SIG-M5 treated with dmso at 0.1 percent for 504 hours (cell line): ENCODE results near the gene MASP1.
A peak's percentile ranks its signal among the peaks of the same experiment; 100 is the strongest.
"Not testable (repeated sequence)": the region's sequence is repeated elsewhere in the genome, so short reads cannot be mapped to it uniquely, and the experiment has no call there.

Experiments used
- DNase-seq: peaks from one replicate; lab custom pipeline; 2025; ENCODE audit not compliant: unreplicated experiment; lab: John Stamatoyannopoulos, UW

Gene MASP1

DNA sequence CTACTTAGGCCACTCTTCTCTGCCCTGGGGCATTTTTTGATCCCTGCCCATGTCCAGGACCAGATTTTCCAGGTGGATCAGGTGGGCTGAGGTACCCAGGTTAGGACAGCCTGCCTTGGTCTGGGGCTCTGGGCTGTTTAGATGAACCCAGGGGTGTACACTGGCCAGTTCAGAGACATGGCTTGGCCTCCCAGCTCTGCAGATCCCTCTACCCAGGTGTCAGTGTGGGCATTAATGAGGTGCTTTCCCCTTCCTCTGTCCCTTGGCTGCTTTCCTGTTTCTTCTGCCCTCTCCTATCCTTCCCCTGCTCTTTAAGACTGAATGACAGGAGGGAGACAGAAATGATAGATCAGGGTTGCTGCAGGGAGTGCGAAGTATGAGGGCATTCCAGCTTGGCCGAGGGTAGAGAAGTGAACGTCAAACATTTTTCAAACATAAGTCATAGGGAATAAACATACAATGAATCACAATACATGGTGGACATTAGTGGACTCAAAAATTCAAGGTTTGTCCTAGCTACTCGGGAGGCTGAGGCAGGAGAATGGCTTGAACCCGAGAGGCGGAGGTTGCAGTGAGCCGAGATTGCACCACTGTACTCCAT is 63.8 kb downstream of the MASP1 start:
- DNase-seq: no peak

DNA sequence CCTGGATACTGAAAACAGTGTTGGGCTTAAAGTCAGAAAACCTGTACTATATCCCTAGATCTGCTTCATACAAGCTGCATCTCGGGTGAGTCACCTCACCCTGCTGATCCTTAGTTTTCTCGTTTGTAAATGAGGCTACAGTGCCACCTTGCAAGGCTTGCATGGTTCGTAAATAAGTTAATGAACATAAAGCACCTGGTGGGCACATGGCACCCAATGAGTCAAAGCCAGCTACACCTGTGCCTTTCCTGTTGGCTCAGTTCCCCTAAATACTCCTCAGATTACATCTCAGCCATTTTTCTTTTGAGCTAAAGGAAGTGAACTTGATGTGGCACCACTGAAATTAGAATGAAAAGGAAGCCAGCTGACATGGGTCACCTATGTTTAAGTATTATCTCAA is 67.7 kb downstream of the MASP1 start:
- DNase-seq: no peak

DNA sequence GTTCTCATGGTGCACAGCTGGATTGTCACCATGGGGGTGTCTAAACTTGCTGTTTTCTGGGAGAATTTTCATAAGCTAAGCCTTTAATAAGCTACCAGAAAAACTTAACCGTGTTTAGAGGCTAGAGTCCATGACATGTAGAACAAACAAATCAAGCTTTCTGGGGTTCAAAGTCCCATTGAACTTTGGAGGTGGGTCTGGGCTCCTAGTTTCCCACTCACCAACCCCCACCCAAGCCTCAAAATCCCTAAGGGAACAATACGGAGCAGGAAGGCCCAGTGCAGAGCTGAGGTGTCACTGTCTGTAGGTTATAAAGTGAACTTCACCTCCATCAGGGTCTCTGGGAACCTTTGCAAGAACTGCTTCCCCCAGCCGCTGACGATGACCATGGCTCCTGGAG is 68.7 kb downstream of the MASP1 start:
- DNase-seq: no peak

DNA sequence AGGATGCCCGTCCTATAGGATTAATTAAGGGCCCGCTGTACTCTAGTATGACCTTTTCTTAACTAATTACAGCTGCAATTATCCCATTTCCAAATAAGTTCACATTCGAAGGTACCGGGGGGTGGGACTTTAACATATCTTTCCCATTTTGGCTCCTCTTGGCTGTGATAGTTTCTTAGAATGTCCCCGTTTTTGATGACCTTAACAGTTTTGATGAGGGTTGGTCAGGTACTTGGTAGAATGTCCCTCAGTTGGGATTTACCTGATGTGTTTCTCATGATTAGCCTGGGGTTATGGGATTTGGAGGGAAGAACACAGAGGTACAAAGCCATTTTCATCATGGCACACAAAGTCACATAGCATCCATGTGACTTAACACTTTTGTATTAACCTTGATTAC is 76.1 kb downstream of the MASP1 start:
- DNase-seq: no peak

DNA sequence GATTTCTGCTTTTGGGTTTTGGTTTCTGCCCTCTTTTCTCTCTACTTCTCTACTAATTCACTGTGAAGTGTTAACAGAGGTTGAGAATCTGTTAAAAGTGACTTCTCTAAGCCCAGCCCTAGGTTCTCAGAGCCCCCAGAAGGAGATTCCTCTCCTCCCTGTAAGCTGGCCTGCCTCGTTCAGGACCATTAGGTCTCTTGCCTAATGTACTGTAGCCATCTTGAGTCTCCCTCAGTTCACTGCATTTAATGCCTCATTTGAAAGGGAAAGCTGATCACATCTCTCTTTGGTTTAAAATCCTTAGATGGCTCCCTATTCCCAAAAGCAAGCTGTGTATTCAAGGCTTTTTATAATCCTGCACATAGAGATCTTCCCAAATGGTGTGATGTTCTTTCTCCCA is 77.9 kb downstream of the MASP1 start:
- no peak for DNase-seq

DNA sequence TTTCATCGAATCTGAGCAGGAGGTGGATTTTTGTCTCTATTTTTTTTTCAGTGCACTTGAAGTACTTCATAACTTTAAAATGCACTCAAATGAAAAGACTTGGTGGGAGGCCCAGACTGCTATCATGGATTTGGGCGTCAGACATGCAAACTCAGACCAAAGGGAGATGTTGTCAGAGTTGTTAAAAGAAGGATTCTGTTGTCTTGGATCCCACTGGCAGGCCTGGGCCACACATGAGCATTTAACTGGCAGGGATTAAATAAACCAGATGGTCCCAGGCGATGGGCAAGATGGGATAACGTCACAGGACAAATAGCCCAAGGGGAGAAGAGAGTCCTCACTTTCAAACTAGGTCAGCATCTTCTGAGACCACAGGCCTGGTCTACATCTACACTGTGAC is 78.8 kb downstream of the MASP1 start:
- DNase-seq: no peak

DNA sequence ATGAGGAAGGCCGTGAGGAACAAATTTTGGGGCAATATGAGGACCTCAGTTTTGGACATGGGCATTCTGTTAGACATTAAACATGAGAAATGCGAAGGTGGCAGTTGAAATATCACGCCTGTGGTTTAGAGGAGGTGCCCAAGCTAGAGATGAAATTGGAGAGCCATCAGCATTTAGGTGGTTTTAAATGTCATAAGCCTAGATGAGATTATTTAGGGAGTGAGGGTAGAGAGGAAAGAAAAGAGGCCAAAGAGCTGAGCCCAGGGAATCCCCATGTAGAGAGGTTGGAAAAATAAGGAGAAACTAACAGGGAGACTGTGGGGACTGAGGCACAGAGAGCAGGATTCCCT is 79.4 kb downstream of the MASP1 start:
- no peak for DNase-seq

DNA sequence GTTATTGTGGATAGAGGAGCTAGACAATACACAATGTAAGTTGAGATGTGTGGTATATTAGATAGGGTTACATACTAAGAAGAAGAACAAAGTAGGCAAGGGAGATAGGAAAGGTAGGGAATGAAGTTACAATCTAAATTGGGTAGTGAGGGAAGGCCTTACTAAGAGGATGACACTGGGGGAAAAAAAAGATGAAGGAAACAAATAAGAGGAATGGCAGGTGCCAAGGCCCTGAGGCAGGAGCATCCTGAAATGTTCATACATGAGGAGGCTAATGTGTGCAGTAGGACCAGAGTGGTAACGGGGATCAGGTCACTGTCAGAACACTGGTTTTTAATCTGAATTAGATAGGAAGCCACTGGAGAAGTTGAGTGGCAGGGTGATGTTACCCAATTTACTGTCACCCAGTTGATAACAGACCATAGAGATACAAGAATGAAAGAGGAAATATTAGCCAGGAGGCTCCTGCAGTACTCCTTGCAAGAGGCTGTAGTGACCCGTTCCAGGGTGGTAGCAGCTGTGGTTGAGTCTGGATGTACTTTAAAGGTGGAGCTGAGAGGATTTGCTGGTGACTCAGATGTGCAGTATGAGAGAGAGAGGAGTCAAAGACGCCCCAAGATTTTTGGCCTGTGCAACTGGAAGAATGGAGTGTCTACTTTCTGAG is 79.9 kb downstream of the MASP1 start:
- DNase-seq: no peak

DNA sequence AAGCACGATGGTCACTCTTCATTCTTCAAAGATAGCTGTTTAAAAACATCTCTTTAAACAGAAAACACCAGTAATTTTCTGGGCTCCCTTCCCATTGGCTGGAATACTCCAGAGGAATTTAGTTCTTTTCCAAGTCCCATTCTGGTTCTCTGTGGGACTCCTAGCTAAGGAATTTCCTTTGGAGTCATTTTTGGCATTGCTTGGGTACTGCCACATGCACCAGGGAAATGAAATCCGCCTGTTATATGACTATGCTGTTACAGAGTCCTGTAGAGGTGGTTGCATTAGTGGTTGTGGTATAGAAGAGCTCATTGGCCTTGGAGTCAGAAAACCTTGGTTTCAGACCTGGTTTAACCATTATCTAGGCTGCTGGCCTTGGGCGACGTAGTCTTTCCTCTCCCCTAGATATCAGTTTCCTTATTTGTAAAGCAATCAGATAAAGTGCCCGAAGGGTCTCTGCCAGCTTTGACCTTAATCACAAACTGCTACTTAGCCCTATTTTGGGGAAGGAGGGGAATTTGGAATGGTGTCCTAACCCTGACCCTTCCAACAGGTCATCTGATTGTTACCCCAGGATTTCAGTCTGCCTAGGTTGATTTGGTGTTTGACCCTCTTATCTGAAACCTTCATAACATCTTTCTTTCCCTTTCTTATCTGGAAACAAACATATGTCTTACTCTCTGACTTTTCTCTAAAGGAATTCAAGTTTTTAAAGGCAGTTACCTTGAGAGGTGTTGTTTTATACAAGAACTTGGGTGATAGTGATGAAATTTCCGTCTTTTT is 80.8 kb downstream of the MASP1 start:
- no peak for DNase-seq

DNA sequence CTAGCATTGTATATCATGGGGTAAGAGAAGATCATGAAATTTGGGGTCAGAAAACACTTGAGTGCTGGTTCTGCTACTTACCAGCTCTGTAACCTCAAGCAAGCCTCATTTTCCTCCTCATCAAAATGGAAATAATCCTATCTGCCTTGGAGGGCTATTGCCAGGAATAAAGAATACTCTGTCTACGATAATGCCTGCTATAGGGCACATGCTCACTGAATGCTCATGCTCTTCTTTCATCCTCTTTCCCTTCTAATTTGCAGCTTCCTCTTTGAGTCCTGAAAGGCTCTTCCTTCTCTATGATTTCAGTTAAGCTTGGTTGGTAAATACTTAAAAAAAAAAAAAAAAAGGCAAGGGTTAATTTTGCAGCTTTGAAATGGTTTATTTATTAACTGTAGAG is 81.4 kb downstream of the MASP1 start:
- no peak for DNase-seq

DNA sequence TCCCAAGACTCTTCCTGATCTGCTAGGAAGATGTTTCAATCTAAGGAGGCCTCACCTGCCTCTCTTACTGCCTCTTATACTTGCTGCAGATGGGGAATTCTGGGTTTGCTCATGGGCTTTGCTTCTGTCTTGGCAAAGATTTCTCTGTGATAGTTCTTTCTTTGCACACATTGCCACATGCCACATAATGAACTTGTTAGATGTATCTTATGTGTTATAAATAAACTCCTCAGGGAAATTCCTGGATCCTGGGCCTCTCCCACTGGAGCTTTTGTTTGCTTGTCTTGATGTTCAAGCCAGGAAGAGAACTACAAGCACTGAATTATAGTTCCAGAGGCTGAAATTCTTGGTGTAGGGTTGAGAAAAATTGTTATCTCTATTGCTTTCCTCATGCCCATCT is 82.0 kb downstream of the MASP1 start:
- DNase-seq: no peak

DNA sequence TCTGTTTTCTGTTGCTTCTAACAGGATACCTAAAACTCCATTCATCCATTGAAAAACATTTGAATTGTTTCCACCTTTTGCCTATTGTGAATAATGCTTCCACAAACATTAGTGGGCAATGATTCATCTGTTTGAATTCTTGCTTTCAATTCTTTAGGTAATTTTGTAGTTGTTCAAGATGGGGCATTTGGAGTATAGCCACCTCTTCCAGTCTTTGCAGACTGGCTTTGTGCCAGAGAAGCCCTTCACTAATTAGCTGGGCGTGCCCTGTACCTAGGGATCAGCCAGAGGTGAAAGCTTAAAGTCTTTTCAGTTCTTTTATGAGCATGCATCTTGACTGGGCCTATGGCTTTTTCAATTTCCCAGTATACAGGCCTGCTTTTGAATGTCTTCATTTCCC is 83.4 kb downstream of the MASP1 start:
- no peak for DNase-seq

DNA sequence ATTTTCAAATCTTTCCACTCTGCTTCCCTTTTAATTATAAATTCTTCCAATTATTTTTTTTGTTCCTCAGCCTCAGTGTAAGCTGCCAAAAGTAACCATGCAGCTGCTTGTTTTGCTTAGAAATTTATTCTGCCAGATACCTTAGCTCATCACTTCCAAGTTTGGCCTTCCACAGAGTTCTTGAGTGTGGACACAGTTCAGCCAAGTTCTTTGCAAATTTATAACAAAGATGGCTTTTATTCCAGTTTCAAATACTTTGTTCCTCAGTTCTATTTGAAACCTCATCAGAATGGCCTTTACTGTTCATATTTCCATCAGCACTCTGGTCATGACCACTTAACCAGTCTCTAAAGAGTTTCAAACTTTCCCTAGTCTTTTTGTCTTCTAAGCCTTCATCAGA is 83.9 kb downstream of the MASP1 start:
- no peak for DNase-seq

DNA sequence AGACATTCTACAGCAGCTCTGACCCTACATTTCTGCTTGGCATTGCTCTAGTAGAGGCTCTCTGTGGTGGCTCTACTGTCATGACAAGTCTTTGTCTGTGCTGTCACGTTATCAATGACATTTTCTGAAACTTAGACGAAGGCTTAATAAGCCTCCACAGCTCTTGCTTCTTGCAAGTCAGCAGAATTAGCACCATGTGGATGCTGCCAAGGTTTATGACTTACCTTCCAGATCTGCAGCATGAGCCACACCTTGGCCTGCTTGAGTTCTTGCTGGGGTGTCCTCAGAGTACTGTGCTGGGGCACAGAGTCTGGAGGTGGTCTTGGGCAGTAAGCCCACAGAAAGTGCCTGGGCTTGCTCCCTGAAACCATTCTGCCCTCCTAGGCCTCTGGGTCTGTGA is 84.5 kb downstream of the MASP1 start:
- no peak for DNase-seq

DNA sequence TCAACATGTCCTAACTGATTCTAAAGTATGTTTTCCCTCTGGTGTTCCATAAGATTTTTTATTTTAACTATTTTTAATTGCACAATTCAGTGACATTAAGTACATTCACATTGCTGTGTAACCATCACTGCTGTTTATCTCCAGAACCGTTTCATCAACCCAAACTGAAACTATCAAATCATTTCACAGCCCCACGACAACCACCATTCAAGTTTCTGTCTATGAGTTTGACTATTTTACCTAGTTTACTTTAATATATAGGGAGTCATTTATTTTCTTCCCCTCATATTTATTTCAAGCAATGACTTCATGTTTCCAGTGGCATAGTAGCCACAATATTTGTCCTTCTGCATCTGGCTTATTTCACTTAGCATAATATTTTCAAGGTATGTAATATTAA is 85.9 kb downstream of the MASP1 start:
- DNase-seq: no peak

DNA sequence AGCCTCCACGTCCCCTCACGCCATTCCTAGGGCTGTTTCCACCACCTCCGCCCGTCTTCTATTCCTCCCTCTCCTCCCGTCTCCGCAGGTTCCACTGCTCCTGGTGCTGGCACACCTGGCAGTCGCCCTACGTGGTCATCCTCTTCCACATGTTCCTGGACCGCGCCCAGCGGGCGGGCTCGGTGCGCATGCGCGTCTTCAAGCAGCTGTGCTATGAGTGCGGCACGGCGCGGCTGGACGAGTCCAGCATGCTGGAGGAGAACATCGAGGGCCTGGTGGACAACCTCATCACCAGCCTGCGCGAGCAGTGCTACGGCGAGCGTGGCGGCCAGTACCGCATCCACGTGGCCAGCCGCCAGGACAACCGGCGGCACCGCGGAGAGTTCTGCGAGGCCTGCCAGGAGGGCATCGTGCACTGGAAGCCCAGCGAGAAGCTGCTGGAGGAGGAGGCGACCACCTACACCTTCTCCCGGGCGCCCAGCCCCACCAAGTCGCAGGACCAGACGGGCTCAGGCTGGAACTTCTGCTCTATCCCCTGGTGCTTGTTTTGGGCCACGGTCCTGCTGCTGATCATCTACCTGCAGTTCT is 92.0 kb downstream of the MASP1 start:
- not testable (repeated sequence) for DNase-seq

DNA sequence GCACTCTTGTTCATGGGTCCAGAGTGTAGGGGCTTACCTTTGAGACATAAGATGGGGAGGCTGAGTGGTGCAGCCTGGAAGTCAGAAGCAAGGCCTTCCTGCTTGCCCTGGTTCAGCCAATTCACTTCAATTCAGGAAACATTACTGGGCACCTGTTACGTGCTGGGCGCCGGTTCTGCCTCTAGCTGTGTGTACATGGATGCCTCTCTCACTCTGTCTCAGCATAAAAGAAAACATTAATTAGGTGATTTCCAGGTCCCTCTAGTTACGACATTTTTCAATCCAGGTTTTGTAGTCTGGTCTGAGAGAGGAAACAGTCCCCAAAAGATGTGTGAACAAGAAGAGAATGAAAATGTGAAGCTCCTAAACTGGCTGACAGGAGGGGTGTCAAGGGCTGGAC is 93.0 kb downstream of the MASP1 start:
- DNase-seq: no peak

DNA sequence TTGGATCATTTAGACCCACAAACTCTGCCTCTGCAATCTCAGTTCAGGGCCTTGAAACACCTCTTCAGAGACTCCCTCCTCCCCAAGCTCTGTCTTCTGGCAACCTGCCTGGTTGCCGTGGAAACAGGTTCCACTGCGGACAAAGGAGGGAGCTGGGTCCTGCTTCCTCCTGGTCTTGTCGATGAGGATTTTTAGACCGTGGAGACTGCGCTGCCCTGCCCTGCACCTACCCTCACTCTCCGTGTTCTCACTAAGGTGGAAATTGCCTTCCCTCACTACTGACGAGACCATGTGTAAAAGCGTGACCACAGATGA is 94.2 kb downstream of the MASP1 start, which contains the start of gene RTP1:
RTP1 (plus strand) TSS at position 152 of the 315 bp plus-strand sequence; CDS start at position 182, 30 bp downstream.
- no peak for DNase-seq

DNA sequence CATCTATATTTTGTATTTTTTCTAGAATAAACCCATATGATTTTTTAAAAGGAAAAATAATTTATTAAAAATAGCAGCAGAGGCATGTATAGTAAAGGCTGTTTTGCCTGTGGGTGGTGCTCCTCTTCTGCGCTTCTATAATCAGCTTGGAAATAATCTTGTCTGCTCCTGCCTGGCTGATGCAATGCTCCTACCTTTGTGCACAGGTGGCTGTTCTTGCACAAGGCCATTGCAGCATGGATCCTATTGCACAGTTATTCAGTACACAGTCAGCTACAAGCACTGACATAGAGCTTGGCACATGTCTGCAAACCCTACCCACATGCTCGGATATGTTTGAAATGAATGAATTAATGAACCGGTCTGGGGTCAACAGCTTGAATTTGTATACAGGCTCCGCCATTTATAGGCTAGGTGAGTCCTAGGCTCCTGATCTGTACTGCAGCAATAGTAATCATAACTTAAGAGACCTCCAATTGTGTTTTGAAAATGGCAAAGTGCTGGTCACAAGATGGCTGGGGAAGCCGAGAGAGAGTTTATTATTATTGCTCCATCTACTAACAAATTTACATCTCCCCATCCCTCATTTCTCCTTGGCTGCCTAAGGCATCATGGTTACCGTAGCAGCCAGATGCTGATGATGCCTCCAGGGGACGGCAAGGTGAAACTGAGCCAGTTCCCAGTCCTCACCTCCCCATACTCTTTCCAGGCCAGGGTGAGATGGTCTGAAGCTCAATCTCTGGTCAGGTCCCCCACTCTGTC is 94.8 kb downstream of the MASP1 start:
- no peak for DNase-seq

DNA sequence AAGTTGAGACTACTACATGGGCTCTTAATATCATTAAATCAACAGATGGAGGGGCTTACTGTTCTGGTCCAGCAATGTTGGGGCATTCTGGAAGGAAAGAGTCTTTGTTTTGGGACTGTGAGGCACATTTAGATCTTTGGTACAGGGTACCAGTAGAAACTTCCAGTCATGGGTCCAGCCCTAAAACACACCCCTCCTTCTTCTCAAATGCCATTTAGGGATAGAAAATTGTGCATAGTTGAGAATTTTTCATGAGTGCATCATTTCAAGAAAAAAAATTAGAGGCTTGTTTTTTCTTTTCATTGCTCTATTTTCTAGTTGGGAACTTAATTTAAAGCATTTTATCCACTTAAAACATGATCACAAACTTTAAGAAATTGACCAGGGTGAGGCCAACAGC is 98.4 kb downstream of the MASP1 start:
- no peak for DNase-seq

DNA sequence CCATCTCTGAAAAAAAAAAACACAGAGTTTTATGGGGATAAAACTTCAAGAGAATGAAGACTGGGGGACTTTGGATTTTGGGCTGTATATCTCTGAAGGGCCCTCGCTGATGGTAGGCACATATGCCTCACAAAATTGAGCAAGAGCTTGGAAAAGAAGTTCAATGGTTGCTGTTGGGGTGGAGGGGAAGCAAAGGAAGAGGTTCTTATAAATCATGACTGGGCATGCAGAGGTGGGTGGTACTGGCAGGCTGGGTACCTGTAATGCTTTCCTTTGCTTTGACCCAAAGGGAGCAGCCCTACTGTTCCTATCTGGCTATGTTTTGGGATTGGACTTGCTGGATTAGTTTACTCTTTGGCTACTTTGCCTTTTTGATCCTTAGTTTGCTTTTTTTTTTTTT is 100.3 kb downstream of the MASP1 start:
- no peak for DNase-seq

DNA sequence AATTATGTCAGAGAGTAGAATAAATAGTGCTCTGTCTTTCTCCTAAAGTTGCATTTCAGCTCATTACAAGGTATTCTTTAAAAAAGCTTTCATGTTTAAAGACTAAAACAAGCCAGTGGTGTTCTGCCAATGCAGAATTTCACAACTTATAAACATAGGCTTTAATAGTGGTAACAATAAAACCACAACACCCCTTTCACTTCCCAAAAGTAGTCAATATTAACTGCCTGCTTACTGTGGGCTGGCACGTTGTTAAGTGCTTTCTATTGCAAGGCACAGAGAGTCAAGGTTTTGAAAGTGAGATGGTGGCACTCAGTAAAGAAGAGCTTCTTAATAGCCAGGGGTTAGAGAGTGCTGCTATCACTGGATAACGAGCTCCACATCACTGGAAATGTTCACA is 102.6 kb downstream of the MASP1 start:
- DNase-seq: peak; percentile 64
